ENCODE data around the gene RASSF8. TPM values are rescaled to one million over a fixed set of nuclear protein-coding genes. Genes with fewer than 3 reads are reported as not detected.

The RASSF8 gene
- total RNA-seq, 1 experiment from 2014 or later: 9.2 TPM

GRCh38 chr12:25990495-25990894 lies 32.0 kb downstream of the RASSF8 start (continued):
- TF ChIP-seq REST (IDR thresholded peaks at IDR 0.05; ENCODE audit: low read depth) (no peak), EZH2phosphoT487 (IDR thresholded peaks at IDR 0.05; ENCODE audit: borderline replicate concordance) (no peak), CEBPB (IDR thresholded peaks at IDR 0.05; ENCODE audit: low read depth) (no peak), ATF3 (IDR thresholded peaks at IDR 0.05) (no peak), EGR1 (IDR thresholded peaks at IDR 0.05; ENCODE audit: low read depth) (no peak), CBX3 (IDR thresholded peaks at IDR 0.05; ENCODE audit: low read depth) (no peak), SP1 (IDR thresholded peaks at IDR 0.05; ENCODE audit: low read depth) (no peak), SIN3A (IDR thresholded peaks at IDR 0.05; ENCODE audit: low read depth) (no peak)

GRCh38 chr12:25992026-25992782 lies 33.7 kb downstream of the RASSF8 start:
- ATAC-seq (no peak), DNase-seq (ENCODE audit: low read depth, low spot score) (no peak)
- Histone ChIP-seq H3K4me2 (ENCODE audit: low read length) (no peak overlapping the region), H2AFZ (ENCODE audit: low read depth, low read length, poor library complexity, severe bottlenecking) (no peak overlapping the region), H3K27me3 (ENCODE audit: insufficient read depth, low read length) (no peaks in the 10 kb centered on the region), H4K20me1 (ENCODE audit: insufficient read depth) (no peaks in the 10 kb centered on the region), H3K27ac (ENCODE audit: low read depth, low read length) (no peak overlapping the region), H3K36me3 (ENCODE audit: control insufficient read depth in 1 of 2, insufficient read depth in 2 of 2, low read length in 2 of 2) (no peaks in the 10 kb centered on the region), H3K9ac (ENCODE audit: low read length) (no peak overlapping the region), H3K79me2 (ENCODE audit: insufficient read depth, low read length) (no peaks in the 10 kb centered on the region), H3K4me3 (replicated peaks in 1 of 2; ENCODE audit: low read depth in 1 of 2, low read length in 2 of 2) (no peak overlapping the region), H3K9me3 (ENCODE audit: control insufficient read depth in 1 of 2, insufficient read depth in 1 of 2, low read depth in 1 of 2, low read length in 2 of 2) (no peaks in the 10 kb centered on the region), H3K9me2 (ENCODE audit: insufficient read depth) (no peaks in the 10 kb centered on the region), H3K4me1 (ENCODE audit: control insufficient read depth in 1 of 2, insufficient read depth in 2 of 2, low read length in 2 of 2) (peaks cover 1 to 4% of the 10 kb centered on the region in 2 experiments)
- CTCF ChIA-PET: no interaction called here
- RAD21 ChIA-PET (ENCODE audit: low non-redundant PET in 1 of 2, low total read pairs in 2 of 2, uncharacterized antibody in 2 of 2, unreplicated experiment in 2 of 2): no interaction called here
- POLR2A ChIA-PET: no interaction called here
- intact Hi-C loops (cut with micrococcal nuclease): no loop called here
- no TSS peak for BruUV-seq (replicated peaks)
- TF ChIP-seq ZNF274 (IDR thresholded peaks at IDR 0.05; ENCODE audit: low read depth, low read length) (no peak), TCF7L2 (IDR thresholded peaks at IDR 0.05; ENCODE audit: borderline replicate concordance, extremely low read depth, insufficient read depth, insufficient read length) (no peak), EZH2phosphoT487 (IDR thresholded peaks at IDR 0.05; ENCODE audit: borderline replicate concordance) (no peak), POLR2A (IDR thresholded peaks at IDR 0.05; ENCODE audit: borderline replicate concordance, extremely low read depth, insufficient read depth, insufficient read length) (no peak), CBX3 (IDR thresholded peaks at IDR 0.05; ENCODE audit: low read depth) (no peak), ZFX (IDR thresholded peaks at IDR 0.05) (no peak), SIN3A (IDR thresholded peaks at IDR 0.05; ENCODE audit: low read depth) (no peak), SP1 (IDR thresholded peaks at IDR 0.05; ENCODE audit: low read depth) (no peak), JUND (IDR thresholded peaks at IDR 0.05) (no peak), YY1 (IDR thresholded peaks at IDR 0.05; ENCODE audit: extremely low read depth, insufficient replicate concordance, low read depth, low read length) (no peak), POLR2AphosphoS5 (IDR thresholded peaks at IDR 0.05; ENCODE audit: low read depth, low read length) (no peak), FOSL1 (IDR thresholded peaks at IDR 0.05; ENCODE audit: low read depth) (no peak), SRF (IDR thresholded peaks at IDR 0.05; ENCODE audit: low read depth) (no peak), REST (IDR thresholded peaks at IDR 0.05; ENCODE audit: low read depth) (no peak)

All from HCT116 (cell line).